H9 (cell line): ENCODE results near the gene LRRC14B. TPM values are rescaled to one million over a fixed set of nuclear protein-coding genes. Genes with fewer than 3 reads are reported as not detected.

Experiments
- DNase-seq: peaks from one replicate; pipeline ENCODE4 v3.0.0-alpha.2; 2017
- H2AFZ ChIP-seq: one replicate; pipeline ENCODE4 v1.6.1; 2013; ENCODE audit warnings: mild to moderate bottlenecking, low read length, control low read depth, moderate library complexity
- H2AK5ac ChIP-seq: 2 replicates; pipeline ENCODE4 v1.6.1; 2013; ENCODE audit warnings: low read length, control low read depth, mixed read lengths; ENCODE audit not compliant: insufficient read length
- H2BK120ac ChIP-seq: one replicate; pipeline ENCODE4 v1.6.1; 2013; ENCODE audit warnings: low read depth, mild to moderate bottlenecking, low read length, control low read depth, inconsistent platforms; ENCODE audit not compliant: poor library complexity, severe bottlenecking
- H2BK12ac ChIP-seq: 2 replicates; pipeline ENCODE4 v1.6.1; 2013; ENCODE audit warnings: low read length, control low read depth, mixed read lengths, low read depth; ENCODE audit not compliant: insufficient read length
- H2BK15ac ChIP-seq: 2 replicates; pipeline ENCODE4 v1.6.1; 2013; ENCODE audit warnings: low read depth, low read length, control low read depth
- H2BK20ac ChIP-seq: one replicate; pipeline ENCODE4 v1.6.1; 2013; ENCODE audit warnings: low read depth, mild to moderate bottlenecking, low read length, control low read depth, inconsistent platforms; ENCODE audit not compliant: poor library complexity, severe bottlenecking
- H2BK5ac ChIP-seq: 2 replicates; pipeline ENCODE4 v1.6.1; 2013; ENCODE audit warnings: low read length, control low read depth, mixed read lengths; ENCODE audit not compliant: insufficient read length
- H3K14ac ChIP-seq: 2 replicates; pipeline ENCODE4 v1.6.1; 2013; ENCODE audit warnings: low read length, control low read depth; ENCODE audit not compliant: insufficient read depth
- H3K18ac ChIP-seq: 2 replicates; pipeline ENCODE4 v1.6.1; 2013; ENCODE audit warnings: low read depth, mild to moderate bottlenecking, mixed read lengths, low read length, control low read depth; ENCODE audit not compliant: insufficient read length
- H3K23ac ChIP-seq: 2 replicates; pipeline ENCODE4 v1.6.1; 2013; ENCODE audit warnings: low read length, control low read depth, mixed read lengths, low read depth; ENCODE audit not compliant: insufficient read length
- H3K23me2 ChIP-seq: 2 replicates; pipeline ENCODE4 v1.6.1; 2013; ENCODE audit warnings: low read depth, mild to moderate bottlenecking, mixed read lengths, low read length, control low read depth; ENCODE audit not compliant: insufficient read length, poor library complexity, severe bottlenecking
- H3K27ac ChIP-seq: 2 replicates; pipeline ENCODE4 v1.5.1; 2013; ENCODE audit warnings: low read length, control low read depth, mixed read lengths, low read depth; ENCODE audit not compliant: insufficient read length
- H3K27me3 ChIP-seq: 2 replicates; pipeline ENCODE4 v1.6.1; 2013; ENCODE audit warnings: low read length, control low read depth, inconsistent platforms; ENCODE audit not compliant: insufficient read depth
- H3K4ac ChIP-seq: 2 replicates; pipeline ENCODE4 v1.6.1; 2013; ENCODE audit warnings: low read depth, mild to moderate bottlenecking, control low read depth, inconsistent platforms, low read length, moderate library complexity
- H3K4me1 ChIP-seq: 2 replicates; pipeline ENCODE4 v1.6.1; 2013; ENCODE audit warnings: low read length, control low read depth, inconsistent platforms; ENCODE audit not compliant: insufficient read depth
- H3K4me2 ChIP-seq: 2 replicates; pipeline ENCODE4 v1.6.1; 2013; ENCODE audit warnings: low read length, control low read depth, mixed read lengths; ENCODE audit not compliant: insufficient read length, insufficient read depth
- H3K56ac ChIP-seq: 2 replicates; pipeline ENCODE4 v1.6.1; 2013; ENCODE audit warnings: low read depth, mild to moderate bottlenecking, mixed read lengths, low read length, control low read depth; ENCODE audit not compliant: insufficient read length
- H3K79me1 ChIP-seq: 2 replicates; pipeline ENCODE4 v1.6.1; 2013; ENCODE audit warnings: low read depth, mild to moderate bottlenecking, moderate library complexity, low read length, control low read depth, inconsistent platforms; ENCODE audit not compliant: insufficient read depth, poor library complexity, severe bottlenecking
- H3K79me2 ChIP-seq: 2 replicates; pipeline ENCODE4 v1.6.1; 2013; ENCODE audit warnings: low read length, control low read depth, inconsistent platforms; ENCODE audit not compliant: insufficient read depth
- H3K9ac ChIP-seq: 2 replicates; pipeline ENCODE4 v1.6.1; 2013; ENCODE audit warnings: low read length, control low read depth, mixed read lengths; ENCODE audit not compliant: insufficient read length; ENCODE audit errors: extremely low read depth
- H3K9me3 ChIP-seq: one replicate; pipeline ENCODE4 v1.6.1; 2013; ENCODE audit warnings: low read depth, low read length, inconsistent platforms; ENCODE audit not compliant: control insufficient read depth
- H3T11ph ChIP-seq: one replicate; pipeline ENCODE4 v1.6.1; 2013; ENCODE audit warnings: mild to moderate bottlenecking, low read length, control low read depth, inconsistent platforms
- H4K20me1 ChIP-seq: one replicate; pipeline ENCODE4 v1.6.1; 2013; ENCODE audit not compliant: control insufficient read depth, insufficient read length, insufficient read depth
- H4K5ac ChIP-seq: 2 replicates; pipeline ENCODE4 v1.6.1; 2013; ENCODE audit warnings: low read depth, mild to moderate bottlenecking, mixed read lengths, low read length, control low read depth; ENCODE audit not compliant: insufficient read length
- H4K8ac ChIP-seq: replicated peaks from 2 replicates; pipeline ENCODE4 v1.6.1; 2013; ENCODE audit warnings: low read length, control low read depth, mixed read lengths, low read depth; ENCODE audit not compliant: insufficient read length
- H4K91ac ChIP-seq: 2 replicates; pipeline ENCODE4 v1.6.1; 2013; ENCODE audit warnings: low read depth, mild to moderate bottlenecking, moderate library complexity, mixed read lengths, low read length, control low read depth; ENCODE audit not compliant: insufficient read length
- H3K27ac Mint-ChIP-seq, 3 experiments: 2 replicates in 2 of 3; 3 replicates in 1 of 3; pipeline ENCODE4 v1.8.0; 2020 to 2021; ENCODE audit warnings: mixed read lengths in 3 of 3, mild to moderate bottlenecking in 1 of 3, moderate library complexity in 1 of 3
- H3K27me3 Mint-ChIP-seq: 2 replicates; pipeline ENCODE4 v1.8.0; 2021; ENCODE audit warnings: low read depth, mild to moderate bottlenecking, moderate library complexity, mixed read lengths
- H3K36me3 Mint-ChIP-seq, 3 experiments: 2 replicates in 2 of 3; 3 replicates in 1 of 3; pipeline ENCODE4 v1.8.0; 2020 to 2021; ENCODE audit warnings: low read depth in 3 of 3, mixed read lengths in 3 of 3; ENCODE audit not compliant: insufficient read depth in 1 of 3
- H3K4me1 Mint-ChIP-seq, 2 experiments: 2 replicates each; pipeline ENCODE4 v1.8.0; 2020; ENCODE audit warnings: mixed read lengths in 2 of 2
- H3K4me3 Mint-ChIP-seq, 2 experiments: 2 replicates in 1 of 2; 3 replicates in 1 of 2; pipeline ENCODE4 v1.8.0; 2020 to 2021; ENCODE audit warnings: mild to moderate bottlenecking in 2 of 2, mixed read lengths in 2 of 2, moderate library complexity in 1 of 2
- H3K9me3 Mint-ChIP-seq, 2 experiments: 2 replicates in 1 of 2; 3 replicates in 1 of 2; pipeline ENCODE4 v1.8.0; 2020; ENCODE audit warnings: mild to moderate bottlenecking in 2 of 2, mixed read lengths in 2 of 2, moderate library complexity in 1 of 2
- CTCF ChIP-seq: fragments of 200-600 bp; sonication (generic); conservative IDR thresholded peaks from 3 replicates; pipeline ENCODE4 v1.8.0; 2021; ENCODE audit warnings: antibody characterized with exemption, mild to moderate bottlenecking
- WGBS: extraction: QIAGEN DNeasy Blood & Tissue Kit; methylation state at CpG from one replicate; pipeline ENCODE4 v1.1.7; 2013; ENCODE audit warnings: missing lambda C conversion rate, low lambda C conversion rate, mixed read lengths; ENCODE audit not compliant: insufficient read length; ENCODE audit errors: extremely low coverage; 5-methylcytosine and 5-hydroxymethylcytosine counted together
- total RNA-seq: library from RNA; stranded (reverse); gene quantifications from 2 replicates; pipeline ENCODE4 v1.2.1, GENCODE V29; 2021

LRRC14B gene
- total RNA-seq, 1 experiment from 2014 or later: not detected

GRCh38 chr5:181566-181965 lies 9.7 kb upstream of the LRRC14B start:
- Histone ChIP-seq H2AFZ (no peak overlapping the region), H3K27ac (no peak overlapping the region), H3K56ac (no peak overlapping the region), H4K8ac (no peak overlapping the region), H3K27me3 (no peaks in the 10 kb centered on the region), H3K79me2 (no peaks in the 10 kb centered on the region), H2BK120ac (no peak overlapping the region), H3K79me1 (no peaks in the 10 kb centered on the region), H3K14ac (no peak overlapping the region), H4K91ac (no peak overlapping the region), H3K18ac (no peak overlapping the region), H2BK12ac (no peak overlapping the region), H3K9ac (no peak overlapping the region), H2BK15ac (no peak overlapping the region), H2AK5ac (no peak overlapping the region), H3K4me1 (no peaks in the 10 kb centered on the region; the same call in 1 of the 2 replicates), H3K23ac (no peak overlapping the region), H4K5ac (no peak overlapping the region), H3T11ph (no peak overlapping the region), H3K4me2 (no peak overlapping the region), H3K4ac (no peak overlapping the region), H2BK5ac (no peak overlapping the region), H2BK20ac (no peak overlapping the region), H3K23me2 (no peaks in the 10 kb centered on the region), H3K9me3 (no peaks in the 10 kb centered on the region), H4K20me1 (no peaks in the 10 kb centered on the region)
- no peak for DNase-seq
- WGBS: no CpG with 5 or more reads among the region's 22 CpGs
- H3K36me3 Mint-ChIP-seq: peaks cover 8 to 54% (median 53%) of the 10 kb centered on the region in 3 experiments
- TF ChIP-seq CTCF: no peak
- no peaks in the 10 kb centered on the region; the same call in 1 of the 2 replicates for H3K27me3 Mint-ChIP-seq
- peaks cover 7 to 9% of the 10 kb centered on the region in 2 experiments for H3K4me1 Mint-ChIP-seq
- H3K27ac Mint-ChIP-seq: no peak overlapping the region
- H3K4me3 Mint-ChIP-seq: no peak overlapping the region
- H3K9me3 Mint-ChIP-seq: no peaks in the 10 kb centered on the region
